HCEC 1CT (cell line): ENCODE data around the gene THBS2.
"Not testable (repeated sequence)": the region's sequence is repeated elsewhere in the genome, so short reads cannot be mapped to it uniquely, and the experiment has no call there.

Source experiments
- DNase-seq: peaks from one replicate; pipeline ENCODE4 v3.0.0-alpha.2; 2017

The THBS2 gene

GRCh38 chr6:169253337-169254238, at the start of gene THBS2:
Gene THBS2 (minus strand): TSS chr6:169253846. CDS start chr6:169250784, 3,062 bp downstream.
- DNase-seq: peak; percentile 34

- DNase-seq: no peak
These were observed 49.1 kb upstream of the THBS2 start for GRCh38 chr6:169302716-169303115.

GRCh38 chr6:169302255-169302654, 48.6 kb upstream of the THBS2 start:
- no peak for DNase-seq

- DNase-seq: no peak
These were observed 47.3 kb upstream of the THBS2 start for GRCh38 chr6:169300916-169301315.

GRCh38 chr6:169298626-169299025, 45.0 kb upstream of the THBS2 start:
- DNase-seq: not testable (repeated sequence)

GRCh38 chr6:169296622-169297021, 43.0 kb upstream of the THBS2 start:
- DNase-seq: no peak

- DNase-seq: no peak
These were observed 42.5 kb upstream of the THBS2 start for GRCh38 chr6:169296170-169296569.

- DNase-seq: no peak
These were observed 39.5 kb upstream of the THBS2 start for GRCh38 chr6:169293196-169293595.

- DNase-seq: peak; percentile 96
These were observed 38.9 kb upstream of the THBS2 start for GRCh38 chr6:169292338-169293124.

GRCh38 chr6:169291646-169292337, 38.1 kb upstream of the THBS2 start:
- no peak for DNase-seq

GRCh38 chr6:169291148-169291547, 37.5 kb upstream of the THBS2 start:
- DNase-seq: no peak

GRCh38 chr6:169289619-169290339, 36.1 kb upstream of the THBS2 start:
- no peak for DNase-seq

- no peak for DNase-seq
These were observed 35.6 kb upstream of the THBS2 start for GRCh38 chr6:169289257-169289618.

GRCh38 chr6:169288591-169288990, 34.9 kb upstream of the THBS2 start:
- DNase-seq: peak; percentile 66

- no peak for DNase-seq
These were observed 34.0 kb upstream of the THBS2 start for GRCh38 chr6:169287675-169288074.

- DNase-seq: no peak
These were observed 33.3 kb upstream of the THBS2 start for GRCh38 chr6:169286961-169287360.

- DNase-seq: no peak
These were observed 31.5 kb upstream of the THBS2 start for GRCh38 chr6:169285165-169285564.

GRCh38 chr6:169283924-169284323, 30.3 kb upstream of the THBS2 start:
- no peak for DNase-seq

GRCh38 chr6:169282043-169282442, 28.4 kb upstream of the THBS2 start:
- no peak for DNase-seq

- DNase-seq: no peak
These were observed 24.0 kb upstream of the THBS2 start for GRCh38 chr6:169277619-169278018.

- DNase-seq: peak; percentile 24
These were observed 21.1 kb upstream of the THBS2 start for GRCh38 chr6:169274781-169275180.

GRCh38 chr6:169273511-169273910, 19.9 kb upstream of the THBS2 start:
- no peak for DNase-seq

- DNase-seq: no peak
These were observed 18.2 kb upstream of the THBS2 start for GRCh38 chr6:169271877-169272216.
